Measurements from ENCODE around the gene R3HDM4.
A peak's percentile ranks its signal among the peaks of the same experiment; 100 is the strongest.
"Not testable (repeated sequence)": the region's sequence is repeated elsewhere in the genome, so short reads cannot be mapped to it uniquely, and the experiment has no call there.

The R3HDM4 gene

DNA sequence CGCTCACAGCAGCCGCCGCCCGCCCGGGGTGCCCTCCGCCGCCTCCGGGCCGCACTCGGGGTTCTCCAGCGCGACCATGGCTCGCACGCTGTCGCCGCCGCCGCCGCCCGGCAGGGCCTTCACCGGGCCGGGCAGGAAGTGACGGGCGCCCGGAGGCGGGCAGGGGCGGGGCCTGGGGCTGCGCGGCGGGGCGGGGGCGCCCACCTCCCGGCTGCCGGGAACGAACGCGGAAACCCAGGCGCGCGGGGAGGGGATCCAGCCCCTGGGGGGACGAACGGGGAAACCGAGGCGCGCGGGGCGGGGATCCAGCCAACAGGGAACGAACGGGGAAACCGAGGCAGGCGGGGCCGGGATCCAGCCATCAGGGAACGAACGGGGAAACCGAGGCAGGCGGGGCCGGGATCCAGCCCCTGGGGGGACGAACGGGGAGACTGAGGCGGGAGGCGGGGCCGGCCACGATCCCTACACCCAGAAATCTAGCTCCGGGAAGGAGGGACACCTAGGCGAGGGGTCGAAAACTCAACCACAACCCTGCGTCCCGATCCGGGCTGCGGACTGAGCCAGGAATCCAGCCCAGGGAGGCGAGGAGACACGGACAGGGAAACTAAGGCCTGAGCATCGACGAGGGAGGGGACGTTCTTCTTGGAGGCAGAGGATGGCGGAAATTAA, at the start of gene R3HDM4:
R3HDM4 (minus strand) TSS at position 140 of the 669 bp plus-strand sequence; CDS start at position 78, 62 bp downstream.
- H3K4me3 ChIP-seq (ENCODE audit: control insufficient read depth, low read depth, low read length), result peak within 1 kb of the TSS; percentile 77
- DNase-seq (ENCODE audit: low read depth), result peak; percentile 30
- TF ChIP-seq, protein P1, sequence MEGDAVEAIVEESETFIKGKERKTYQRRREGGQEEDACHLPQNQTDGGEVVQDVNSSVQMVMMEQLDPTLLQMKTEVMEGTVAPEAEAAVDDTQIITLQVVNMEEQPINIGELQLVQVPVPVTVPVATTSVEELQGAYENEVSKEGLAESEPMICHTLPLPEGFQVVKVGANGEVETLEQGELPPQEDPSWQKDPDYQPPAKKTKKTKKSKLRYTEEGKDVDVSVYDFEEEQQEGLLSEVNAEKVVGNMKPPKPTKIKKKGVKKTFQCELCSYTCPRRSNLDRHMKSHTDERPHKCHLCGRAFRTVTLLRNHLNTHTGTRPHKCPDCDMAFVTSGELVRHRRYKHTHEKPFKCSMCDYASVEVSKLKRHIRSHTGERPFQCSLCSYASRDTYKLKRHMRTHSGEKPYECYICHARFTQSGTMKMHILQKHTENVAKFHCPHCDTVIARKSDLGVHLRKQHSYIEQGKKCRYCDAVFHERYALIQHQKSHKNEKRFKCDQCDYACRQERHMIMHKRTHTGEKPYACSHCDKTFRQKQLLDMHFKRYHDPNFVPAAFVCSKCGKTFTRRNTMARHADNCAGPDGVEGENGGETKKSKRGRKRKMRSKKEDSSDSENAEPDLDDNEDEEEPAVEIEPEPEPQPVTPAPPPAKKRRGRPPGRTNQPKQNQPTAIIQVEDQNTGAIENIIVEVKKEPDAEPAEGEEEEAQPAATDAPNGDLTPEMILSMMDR (conservative IDR thresholded peaks at IDR 0.05; ENCODE audit: control insufficient read depth, insufficient read depth, low read depth, low read length), result no peak

DNA sequence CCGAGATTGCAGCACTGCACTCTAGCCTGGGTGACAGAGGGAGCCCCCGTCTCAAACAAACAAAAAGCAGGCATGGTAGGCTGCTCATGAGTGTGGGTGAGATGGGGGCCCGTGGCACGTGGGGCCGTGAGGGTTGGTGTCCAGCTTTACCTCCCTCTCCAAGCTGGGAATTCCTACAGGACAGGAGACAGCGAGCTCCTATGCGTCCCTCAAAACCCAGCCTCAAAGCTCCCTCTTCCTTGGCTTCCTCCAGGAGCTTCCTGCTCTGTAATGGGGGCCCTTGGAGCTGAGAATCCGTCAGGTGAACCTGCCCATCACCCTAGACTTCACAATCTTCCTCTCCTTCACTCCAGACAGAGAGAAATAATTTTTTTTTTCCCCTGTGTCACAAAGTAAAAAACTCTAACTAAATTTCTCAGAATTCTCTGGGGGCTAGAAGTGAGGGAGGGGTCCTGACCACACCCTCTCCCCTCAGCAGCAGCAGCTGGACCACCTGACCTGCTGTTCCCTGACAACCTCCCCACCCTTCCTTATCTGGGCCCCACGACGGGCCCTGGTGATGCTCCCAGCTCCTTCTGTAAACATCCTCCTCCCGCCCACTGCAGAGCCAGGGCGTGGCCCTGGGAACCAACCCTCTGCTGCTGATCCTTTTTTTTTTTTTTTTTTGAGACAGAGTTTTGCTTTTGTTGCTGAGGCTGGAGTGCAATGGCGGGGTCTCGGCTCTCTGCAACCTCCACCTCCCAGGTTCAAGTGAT, 49.0 kb upstream of the R3HDM4 start:
- DNase-seq (ENCODE audit: low read depth), result peak; percentile 34
- TF ChIP-seq, protein P1 (conservative IDR thresholded peaks at IDR 0.05; ENCODE audit: control insufficient read depth, insufficient read depth, low read depth, low read length), result no peak
- no peak overlapping the region for H3K4me3 ChIP-seq (ENCODE audit: control insufficient read depth, low read depth, low read length)

DNA sequence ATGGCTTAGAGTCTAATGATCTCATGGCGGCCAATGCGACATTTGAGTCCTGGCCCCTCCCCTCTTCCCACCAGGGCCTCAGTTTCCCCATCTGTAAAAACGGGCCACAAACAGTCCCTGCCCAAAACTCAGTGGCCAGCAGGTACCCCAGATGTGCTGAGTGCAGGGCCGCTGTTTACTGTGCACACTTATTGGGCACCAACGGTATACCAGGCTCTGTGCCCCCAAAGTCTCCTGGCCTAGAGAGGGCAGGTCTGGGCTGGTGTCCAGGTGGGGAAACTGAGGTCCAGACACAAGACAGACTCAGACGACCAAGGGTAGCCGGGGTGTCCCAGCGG, 47.6 kb upstream of the R3HDM4 start:
- no peak for DNase-seq (ENCODE audit: low read depth)
- TF ChIP-seq, protein P1 (conservative IDR thresholded peaks at IDR 0.05; ENCODE audit: control insufficient read depth, insufficient read depth, low read depth, low read length), result no peak
- no peak overlapping the region for H3K4me3 ChIP-seq (ENCODE audit: control insufficient read depth, low read depth, low read length)

DNA sequence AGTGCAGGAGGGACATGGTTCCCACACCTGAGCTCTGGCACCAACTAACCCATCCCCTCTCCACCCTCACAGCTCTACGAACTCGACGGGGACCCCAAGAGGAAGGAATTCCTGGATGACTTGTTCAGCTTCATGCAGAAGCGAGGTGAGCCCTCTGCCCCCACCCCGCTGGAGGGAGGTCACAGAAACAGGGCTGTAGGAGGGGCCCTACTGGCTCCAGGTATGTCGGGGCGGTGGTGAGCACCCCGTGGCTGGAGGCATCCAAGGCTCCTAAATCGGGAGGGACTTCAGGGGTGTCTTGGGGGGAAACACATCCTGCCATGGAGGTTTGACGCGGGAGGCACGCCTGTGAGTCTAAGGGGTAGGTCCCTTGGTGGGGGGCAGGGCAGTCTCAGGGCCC, 47.0 kb upstream of the R3HDM4 start:
- no peak for DNase-seq (ENCODE audit: low read depth)
- TF ChIP-seq, protein P1 (conservative IDR thresholded peaks at IDR 0.05; ENCODE audit: control insufficient read depth, insufficient read depth, low read depth, low read length), result no peak
- H3K4me3 ChIP-seq (ENCODE audit: control insufficient read depth, low read depth, low read length), result no peak overlapping the region

DNA sequence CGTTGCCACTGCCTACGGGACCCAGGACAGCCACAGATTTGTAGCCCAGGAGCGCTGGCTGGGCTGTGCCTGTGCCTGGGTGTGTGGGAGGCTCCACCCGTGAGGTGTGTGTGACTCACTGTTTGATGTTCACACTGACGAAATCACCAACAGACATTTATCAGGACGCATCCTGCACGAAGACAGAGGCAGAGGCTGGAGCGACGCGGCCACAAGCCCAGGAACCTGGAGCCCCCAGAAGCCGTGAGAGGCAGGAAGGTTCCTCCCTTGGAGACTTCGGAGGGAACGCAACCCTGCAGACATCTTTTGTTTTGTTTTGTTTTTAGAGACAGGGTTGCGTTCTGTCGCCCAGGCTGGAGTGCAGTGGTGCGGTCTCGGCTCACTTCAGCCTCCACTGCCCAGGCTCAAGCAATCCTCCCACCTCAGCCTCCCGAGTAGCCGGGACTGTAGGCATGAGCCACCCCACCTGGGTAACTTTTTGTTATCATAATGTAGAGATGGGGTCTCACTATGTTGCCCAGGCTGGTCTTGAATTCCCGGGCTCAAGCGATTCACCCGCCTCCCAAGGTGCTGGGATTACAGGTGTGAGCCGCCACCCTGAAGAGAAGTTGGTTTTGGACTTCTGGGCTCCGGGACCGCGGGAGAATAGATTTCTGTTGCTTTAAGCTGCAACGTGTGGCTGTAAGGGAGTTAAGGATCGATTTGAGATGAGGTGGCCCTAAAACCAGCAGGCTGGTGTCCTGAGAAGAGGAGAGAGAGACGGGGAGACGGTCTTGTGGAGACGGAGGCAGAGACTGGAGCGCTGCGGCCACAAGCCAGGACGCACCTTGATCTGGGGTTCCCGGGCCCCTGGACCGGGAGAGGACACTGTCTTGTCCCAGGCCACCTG, 46.2 kb upstream of the R3HDM4 start:
- DNase-seq (ENCODE audit: low read depth), result peak; percentile 66
- TF ChIP-seq, protein P1 (conservative IDR thresholded peaks at IDR 0.05; ENCODE audit: control insufficient read depth, insufficient read depth, low read depth, low read length), result no peak
- H3K4me3 ChIP-seq (ENCODE audit: control insufficient read depth, low read depth, low read length), result no peak overlapping the region

DNA sequence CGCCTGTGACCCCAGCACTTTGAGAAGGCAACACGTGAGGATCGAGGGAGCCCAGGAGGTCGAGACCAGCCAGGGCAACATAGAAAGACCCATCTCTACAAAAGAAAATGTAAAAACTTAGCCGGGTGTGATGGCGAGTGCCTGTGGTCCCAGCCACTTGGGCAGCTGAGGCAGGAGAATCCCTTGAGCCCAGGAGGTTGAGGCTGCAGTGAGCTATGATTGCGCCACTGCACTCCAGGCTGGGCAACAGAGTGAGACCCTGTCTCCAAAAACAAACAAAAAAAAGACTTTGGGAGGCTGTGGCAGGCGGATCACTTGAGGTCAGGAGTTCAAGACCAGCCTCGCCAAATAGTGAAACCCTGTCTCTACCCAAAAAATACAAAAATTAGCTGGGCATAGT, 44.6 kb upstream of the R3HDM4 start:
- H3K4me3 ChIP-seq (ENCODE audit: control insufficient read depth, low read depth, low read length); DNase-seq (ENCODE audit: low read depth): not testable (repeated sequence)
